SU-DHL-6 (cell line): ENCODE measurements around the gene ADGRG1.

Experiments
- H2AFZ ChIP-seq: fragments of 200-600 bp; sonication (generic); 2 replicates; pipeline ENCODE4 v1.6.1; 2014; ENCODE audit warnings: low read depth, mild to moderate bottlenecking, moderate library complexity, mixed read lengths, antibody characterized with exemption, low read length; ENCODE audit not compliant: severe bottlenecking
- H3F3A ChIP-seq: fragments of 200-600 bp; shearing (Covaris generic); 2 replicates; pipeline ENCODE4 v1.6.0; 2016; ENCODE audit warnings: antibody characterized with exemption, mild to moderate bottlenecking; ENCODE audit not compliant: insufficient read depth
- H3K27ac ChIP-seq: fragments of 200-600 bp; sonication (generic); 2 replicates; pipeline ENCODE4 v1.5.1; 2016; ENCODE audit warnings: low read depth, mild to moderate bottlenecking, low read length, moderate library complexity, mixed read lengths
- H3K27me3 ChIP-seq: fragments of 200-600 bp; sonication (generic), shearing (Covaris generic); 2 replicates; pipeline ENCODE4 v1.6.0; 2014; ENCODE audit warnings: mild to moderate bottlenecking, low read length
- H3K36me3 ChIP-seq: fragments of 200-600 bp; sonication (generic); 2 replicates; pipeline ENCODE4 v1.6.1; 2014; ENCODE audit warnings: mild to moderate bottlenecking, low read length, mixed read lengths
- H3K4me2 ChIP-seq: fragments of 300-600, 200-600 bp; shearing (Covaris generic), sonication (generic); 2 replicates; pipeline ENCODE4 v1.6.0; 2014; ENCODE audit warnings: low read length, low read depth, mild to moderate bottlenecking; ENCODE audit not compliant: poor library complexity, severe bottlenecking
- H3K4me3 ChIP-seq: fragments of 200-600 bp; sonication (generic); 2 replicates; pipeline ENCODE4 v1.5.1; 2014; ENCODE audit warnings: antibody characterized with exemption, low read length, mild to moderate bottlenecking, mixed read lengths; ENCODE audit not compliant: insufficient read depth, poor library complexity, severe bottlenecking
- H3K79me2 ChIP-seq: fragments of 200-600 bp; sonication (generic); 2 replicates; pipeline ENCODE4 v1.6.1; 2014; ENCODE audit warnings: mild to moderate bottlenecking, low read length, moderate library complexity; ENCODE audit not compliant: insufficient read depth
- H3K9ac ChIP-seq: fragments of 200-600 bp; sonication (generic); 2 replicates; pipeline ENCODE4 v1.7.0; 2014; ENCODE audit warnings: mild to moderate bottlenecking, low read length
- H3K9me2 ChIP-seq: fragments of 200-600 bp; sonication (generic); replicated peaks from 2 replicates; pipeline ENCODE4 v1.6.1; 2014; ENCODE audit warnings: low read length; ENCODE audit not compliant: insufficient read depth
- H3K9me3 ChIP-seq: fragments of 200-600 bp; sonication (generic); 2 replicates; pipeline ENCODE4 v1.6.1; 2014; ENCODE audit warnings: low read length, mixed read lengths; ENCODE audit not compliant: insufficient read depth
- H4K20me1 ChIP-seq: fragments of 200-600 bp; sonication (generic); 2 replicates; pipeline ENCODE4 v1.6.1; 2014; ENCODE audit warnings: low read depth, mild to moderate bottlenecking, antibody characterized with exemption, low read length, moderate library complexity, mixed read lengths
- EZH2phosphoT487 ChIP-seq: fragments of 200-600 bp; sonication (generic), shearing (Covaris generic); conservative IDR thresholded peaks from 2 replicates; pipeline ENCODE4 v1.6.1; 2018; ENCODE audit warnings: mild to moderate bottlenecking, antibody characterized with exemption, low read length, moderate library complexity, mixed read lengths
- TF ChIP-seq, protein P1 (sequence below): fragments of 200-600 bp; sonication (generic); IDR thresholded peaks from one replicate; pipeline ENCODE4 v1.5.1; 2017; ENCODE audit warnings: antibody characterized with exemption, mild to moderate bottlenecking, low read length, moderate library complexity; ENCODE audit not compliant: insufficient read depth, poor library complexity, severe bottlenecking

The ADGRG1 gene

DNA sequence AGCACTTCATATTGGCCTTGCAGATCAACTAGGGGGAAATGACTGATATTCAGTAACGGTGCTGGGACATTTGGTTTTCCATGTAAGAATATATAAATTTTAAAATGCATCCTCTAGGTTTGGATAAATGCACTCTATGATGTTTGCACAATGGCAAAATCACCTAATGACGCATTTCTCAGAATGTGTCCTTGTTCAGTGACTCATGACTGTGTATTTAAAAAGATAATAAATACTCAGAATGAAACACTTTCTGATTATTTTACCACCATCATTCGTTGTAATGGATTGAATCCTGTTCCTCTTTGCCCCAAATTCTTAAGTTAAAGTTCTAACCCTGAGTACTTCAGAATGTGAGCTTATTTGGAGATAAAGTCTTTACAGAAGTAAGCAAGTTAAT, 17.2 kb upstream of the ADGRG1 start:
- no peaks in the 10 kb centered on the region for H3K27me3 ChIP-seq
- no peaks in the 10 kb centered on the region for H3K36me3 ChIP-seq
- no peak overlapping the region for H3K27ac ChIP-seq
- no peaks in the 10 kb centered on the region for H3F3A ChIP-seq
- H3K4me2 ChIP-seq: no peak overlapping the region
- no peak overlapping the region for H2AFZ ChIP-seq
- no peaks in the 10 kb centered on the region for H3K9me2 ChIP-seq
- no peaks in the 10 kb centered on the region for H3K79me2 ChIP-seq
- H3K9ac ChIP-seq: no peak overlapping the region
- H3K9me3 ChIP-seq: no peaks in the 10 kb centered on the region
- H3K4me3 ChIP-seq: no peak overlapping the region
- TF ChIP-seq EZH2phosphoT487: no peak
- TF ChIP-seq, protein P1, sequence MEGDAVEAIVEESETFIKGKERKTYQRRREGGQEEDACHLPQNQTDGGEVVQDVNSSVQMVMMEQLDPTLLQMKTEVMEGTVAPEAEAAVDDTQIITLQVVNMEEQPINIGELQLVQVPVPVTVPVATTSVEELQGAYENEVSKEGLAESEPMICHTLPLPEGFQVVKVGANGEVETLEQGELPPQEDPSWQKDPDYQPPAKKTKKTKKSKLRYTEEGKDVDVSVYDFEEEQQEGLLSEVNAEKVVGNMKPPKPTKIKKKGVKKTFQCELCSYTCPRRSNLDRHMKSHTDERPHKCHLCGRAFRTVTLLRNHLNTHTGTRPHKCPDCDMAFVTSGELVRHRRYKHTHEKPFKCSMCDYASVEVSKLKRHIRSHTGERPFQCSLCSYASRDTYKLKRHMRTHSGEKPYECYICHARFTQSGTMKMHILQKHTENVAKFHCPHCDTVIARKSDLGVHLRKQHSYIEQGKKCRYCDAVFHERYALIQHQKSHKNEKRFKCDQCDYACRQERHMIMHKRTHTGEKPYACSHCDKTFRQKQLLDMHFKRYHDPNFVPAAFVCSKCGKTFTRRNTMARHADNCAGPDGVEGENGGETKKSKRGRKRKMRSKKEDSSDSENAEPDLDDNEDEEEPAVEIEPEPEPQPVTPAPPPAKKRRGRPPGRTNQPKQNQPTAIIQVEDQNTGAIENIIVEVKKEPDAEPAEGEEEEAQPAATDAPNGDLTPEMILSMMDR: no peak
- H4K20me1 ChIP-seq: no peaks in the 10 kb centered on the region

DNA sequence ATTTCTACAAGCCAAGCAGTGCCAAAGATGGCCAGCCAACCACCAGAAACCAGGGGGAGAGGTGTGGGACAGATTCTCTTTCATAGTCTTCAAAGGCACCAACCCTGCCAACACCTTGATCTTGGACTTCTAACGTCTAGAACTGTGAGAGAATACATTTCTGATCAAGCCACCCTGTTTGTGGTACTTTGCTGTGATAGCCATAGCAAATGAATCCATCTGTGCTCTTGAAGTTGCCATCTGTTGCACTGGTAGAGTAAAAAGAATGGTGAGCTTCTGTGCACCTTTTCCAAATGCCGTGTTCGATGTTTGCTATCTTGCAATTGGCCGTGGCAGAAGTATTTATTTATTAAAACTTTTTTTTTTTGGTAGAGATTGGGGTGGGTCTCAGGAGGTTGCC, 16.7 kb upstream of the ADGRG1 start:
- H3K27me3 ChIP-seq: no peaks in the 10 kb centered on the region
- H3K9me3 ChIP-seq: no peaks in the 10 kb centered on the region
- no peaks in the 10 kb centered on the region for H4K20me1 ChIP-seq
- H3K4me3 ChIP-seq: no peak overlapping the region
- H3K27ac ChIP-seq: no peak overlapping the region
- TF ChIP-seq EZH2phosphoT487: no peak
- TF ChIP-seq, protein P1: no peak
- no peak overlapping the region for H2AFZ ChIP-seq
- H3K4me2 ChIP-seq: no peak overlapping the region
- no peaks in the 10 kb centered on the region for H3F3A ChIP-seq
- H3K9me2 ChIP-seq: no peaks in the 10 kb centered on the region
- H3K9ac ChIP-seq: no peak overlapping the region
- H3K36me3 ChIP-seq: no peaks in the 10 kb centered on the region
- H3K79me2 ChIP-seq: no peaks in the 10 kb centered on the region

DNA sequence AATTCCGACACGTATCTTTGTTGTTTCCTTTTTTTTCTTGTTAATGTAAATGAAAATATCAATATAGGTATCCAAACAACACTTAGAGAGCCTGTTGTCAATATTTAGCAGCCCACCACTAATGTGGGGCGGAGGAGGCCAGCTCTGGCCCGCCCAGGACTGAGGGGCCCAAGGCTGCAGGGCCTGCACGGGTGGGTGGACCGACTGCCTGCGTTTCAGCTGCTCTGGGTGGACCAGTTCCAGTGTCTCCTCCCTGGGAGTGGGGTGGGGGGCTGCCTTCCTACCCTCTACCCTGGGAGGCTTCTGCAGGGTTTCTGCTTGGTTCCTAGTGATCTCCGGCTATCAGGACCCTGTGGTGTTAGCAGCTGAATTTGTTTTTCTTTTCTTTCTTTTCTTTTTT, 15.9 kb upstream of the ADGRG1 start:
- Histone ChIP-seq H2AFZ (no peak overlapping the region), H3K9me3 (no peaks in the 10 kb centered on the region), H3K36me3 (no peaks in the 10 kb centered on the region), H3K27ac (no peak overlapping the region), H3K27me3 (no peaks in the 10 kb centered on the region), H3K4me2 (no peak overlapping the region), H3K79me2 (no peaks in the 10 kb centered on the region), H4K20me1 (no peaks in the 10 kb centered on the region), H3K9ac (no peak overlapping the region), H3F3A (no peaks in the 10 kb centered on the region), H3K4me3 (no peak overlapping the region), H3K9me2 (no peaks in the 10 kb centered on the region)
- TF ChIP-seq, protein P1: no peak
- no peak for TF ChIP-seq EZH2phosphoT487
